Upper lobe of right lung (tissue), 1 donor: ENCODE data around the gene SCGN. TPM values are rescaled to one million over a fixed set of nuclear protein-coding genes. Genes with fewer than 3 reads are reported as not detected.

Experiments
- ATAC-seq: fragments of 200-7000 bp; cut with Tn5 transposase; one replicate; pipeline ENCODE4 v1.9.1; 2020; ENCODE audit warnings: mild to moderate bottlenecking, moderate library complexity
- DNase-seq: peaks from one replicate; pipeline ENCODE4 v3.0.0-alpha.2; 2020
- H3K27ac ChIP-seq: fragments of 200-600 bp; one replicate; pipeline ENCODE4 v1.8.0; 2022
- H3K27me3 ChIP-seq: fragments of 200-600 bp; one replicate; pipeline ENCODE4 v1.8.0; 2022; ENCODE audit warnings: mild to moderate bottlenecking
- H3K36me3 ChIP-seq: fragments of 200-600 bp; one replicate; pipeline ENCODE4 v1.8.0; 2022
- H3K4me1 ChIP-seq: fragments of 200-600 bp; one replicate; pipeline ENCODE4 v1.8.0; 2022
- H3K4me3 ChIP-seq: fragments of 200-600 bp; one replicate; pipeline ENCODE4 v1.8.0; 2022; ENCODE audit warnings: mild to moderate bottlenecking
- H3K9me3 ChIP-seq: fragments of 200-600 bp; one replicate; pipeline ENCODE4 v1.8.0; 2022
- intact Hi-C: fragments of 100-400 bp; cut with DNase I; formaldehyde crosslinking; loops from one replicate; pipeline ENCODE4 v1.11.0; 2022
- total RNA-seq: library from RNA; stranded (reverse); fragmentation: NEBNext Ultra II Directional; extraction: Animal tissue kit (Norgen Biotek cat#: 25700); gene quantifications from one replicate; pipeline ENCODE4 v1.2.1, GENCODE V29; 2021
- TF ChIP-seq, protein P1 (sequence below): fragments of 200-600 bp; IDR thresholded peaks from one replicate; pipeline ENCODE4 v1.8.0; 2022; ENCODE audit warnings: antibody characterized with exemption
- donor health status: DM: no; HTN: yes; CAD: no; lungs with severe emphysema.

Gene SCGN
- total RNA-seq, 1 donor from 2014 or later: not detected

DNA sequence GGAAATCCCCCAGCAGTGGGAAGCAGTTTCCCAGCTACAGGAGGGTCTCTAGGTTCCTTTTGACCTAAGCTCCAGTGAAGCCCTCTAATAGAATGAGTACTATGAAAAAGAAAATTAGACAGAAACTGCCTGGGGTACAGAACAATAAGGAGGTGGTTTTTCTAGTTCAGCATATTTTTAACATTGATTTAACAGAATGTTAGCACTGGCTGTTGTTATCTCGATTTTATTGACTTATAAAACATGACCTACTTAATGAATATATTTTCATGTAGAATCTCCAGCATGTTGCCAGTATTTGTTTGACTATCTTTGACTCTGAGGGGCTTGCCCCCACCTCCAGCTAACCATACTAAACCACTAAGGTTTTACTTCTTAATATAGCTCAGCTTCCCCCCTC is 19.6 kb downstream of the SCGN start:
- H3K4me1 ChIP-seq: no peaks in the 10 kb centered on the region
- ATAC-seq: no peak
- intact Hi-C loops: no loop called here
- no peaks in the 10 kb centered on the region for H3K9me3 ChIP-seq
- H3K27me3 ChIP-seq: no peaks in the 10 kb centered on the region
- TF ChIP-seq, protein P1, sequence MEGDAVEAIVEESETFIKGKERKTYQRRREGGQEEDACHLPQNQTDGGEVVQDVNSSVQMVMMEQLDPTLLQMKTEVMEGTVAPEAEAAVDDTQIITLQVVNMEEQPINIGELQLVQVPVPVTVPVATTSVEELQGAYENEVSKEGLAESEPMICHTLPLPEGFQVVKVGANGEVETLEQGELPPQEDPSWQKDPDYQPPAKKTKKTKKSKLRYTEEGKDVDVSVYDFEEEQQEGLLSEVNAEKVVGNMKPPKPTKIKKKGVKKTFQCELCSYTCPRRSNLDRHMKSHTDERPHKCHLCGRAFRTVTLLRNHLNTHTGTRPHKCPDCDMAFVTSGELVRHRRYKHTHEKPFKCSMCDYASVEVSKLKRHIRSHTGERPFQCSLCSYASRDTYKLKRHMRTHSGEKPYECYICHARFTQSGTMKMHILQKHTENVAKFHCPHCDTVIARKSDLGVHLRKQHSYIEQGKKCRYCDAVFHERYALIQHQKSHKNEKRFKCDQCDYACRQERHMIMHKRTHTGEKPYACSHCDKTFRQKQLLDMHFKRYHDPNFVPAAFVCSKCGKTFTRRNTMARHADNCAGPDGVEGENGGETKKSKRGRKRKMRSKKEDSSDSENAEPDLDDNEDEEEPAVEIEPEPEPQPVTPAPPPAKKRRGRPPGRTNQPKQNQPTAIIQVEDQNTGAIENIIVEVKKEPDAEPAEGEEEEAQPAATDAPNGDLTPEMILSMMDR: no peak
- no peak for DNase-seq
- no peaks in the 10 kb centered on the region for H3K36me3 ChIP-seq
- H3K27ac ChIP-seq: no peak overlapping the region
- H3K4me3 ChIP-seq: no peak overlapping the region

GRCh38 chr6:25675167-25675566 is 23.2 kb downstream of the SCGN start:
- Histone ChIP-seq H3K4me1 (no peaks in the 10 kb centered on the region), H3K4me3 (no peak overlapping the region), H3K27ac (no peak overlapping the region), H3K9me3 (no peaks in the 10 kb centered on the region), H3K36me3 (no peaks in the 10 kb centered on the region), H3K27me3 (no peaks in the 10 kb centered on the region)
- TF ChIP-seq, protein P1: no peak
- intact Hi-C loops: no loop called here
- ATAC-seq (no peak), DNase-seq (no peak)

- no peak overlapping the region for H3K27ac ChIP-seq
- no peaks in the 10 kb centered on the region for H3K27me3 ChIP-seq
- no peaks in the 10 kb centered on the region for H3K9me3 ChIP-seq
- no peak overlapping the region for H3K4me3 ChIP-seq
- intact Hi-C loops: no loop called here
- no peaks in the 10 kb centered on the region for H3K36me3 ChIP-seq
- TF ChIP-seq, protein P1: no peak
- ATAC-seq (no peak), DNase-seq (no peak)
- H3K4me1 ChIP-seq: no peaks in the 10 kb centered on the region
Observed at GRCh38 chr6:25676775-25677174, 24.8 kb downstream of the SCGN start.

DNA sequence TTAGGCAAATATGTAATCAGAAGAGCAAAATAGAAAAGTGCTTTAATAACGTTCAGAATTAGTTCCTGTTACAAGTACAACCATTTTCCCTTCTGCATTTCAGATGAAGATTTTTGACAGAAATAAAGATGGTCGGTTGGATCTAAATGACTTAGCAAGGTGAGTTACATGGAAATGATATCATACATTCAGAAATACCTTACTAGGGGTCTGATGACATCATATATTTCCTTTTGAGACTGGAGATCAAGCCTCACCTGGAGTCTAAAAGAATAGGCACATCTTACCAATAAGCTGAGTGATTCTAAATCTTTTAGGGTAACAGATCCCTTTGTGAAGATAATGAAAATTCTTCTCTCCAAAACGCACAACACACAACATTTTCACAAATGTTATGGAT is 29.8 kb downstream of the SCGN start:
- TF ChIP-seq, protein P1: no peak
- no peak for DNase-seq

GRCh38 chr6:25682324-25682723 is 30.3 kb downstream of the SCGN start:
- no peak for ATAC-seq
- no peak for DNase-seq
- H3K9me3 ChIP-seq: no peaks in the 10 kb centered on the region
- intact Hi-C loops: no loop called here
- H3K27me3 ChIP-seq: no peaks in the 10 kb centered on the region
- no peaks in the 10 kb centered on the region for H3K36me3 ChIP-seq
- H3K27ac ChIP-seq: no peak overlapping the region
- no peaks in the 10 kb centered on the region for H3K4me1 ChIP-seq
- TF ChIP-seq, protein P1: no peak
- no peak overlapping the region for H3K4me3 ChIP-seq

More for the DNA sequence above, 29.8 kb downstream of the SCGN start:
- H3K4me1 ChIP-seq: no peaks in the 10 kb centered on the region
- no peaks in the 10 kb centered on the region for H3K36me3 ChIP-seq
- no peak overlapping the region for H3K27ac ChIP-seq
- no peak overlapping the region for H3K4me3 ChIP-seq
- H3K9me3 ChIP-seq: no peaks in the 10 kb centered on the region
- ATAC-seq: no peak
- intact Hi-C loops: no loop called here
- no peaks in the 10 kb centered on the region for H3K27me3 ChIP-seq

- no peaks in the 10 kb centered on the region for H3K27me3 ChIP-seq
- intact Hi-C loops: no loop called here
- no peaks in the 10 kb centered on the region for H3K9me3 ChIP-seq
- TF ChIP-seq, protein P1: no peak
- no peak overlapping the region for H3K4me3 ChIP-seq
- no peaks in the 10 kb centered on the region for H3K36me3 ChIP-seq
- H3K27ac ChIP-seq: no peak overlapping the region
- DNase-seq: no peak
- H3K4me1 ChIP-seq: no peaks in the 10 kb centered on the region
- ATAC-seq: no peak
Observed at GRCh38 chr6:25684565-25684964, 32.5 kb downstream of the SCGN start.
